ENCODE measurements around the gene TCF12. TPM values are rescaled to one million over a fixed set of nuclear protein-coding genes. Genes with fewer than 3 reads are reported as not detected.
A peak's percentile ranks its signal among the peaks of the same experiment; 100 is the strongest.

Gene TCF12
- total RNA-seq, 1 donor from 2014 or later: 149 TPM

GRCh38 chr15:57306944-57307411 is 388.5 kb downstream of the TCF12 start:
- H3K4me2 ChIP-seq: peak overlapping the region; percentile 81
- no peaks in the 10 kb centered on the region for H4K20me1 ChIP-seq (ENCODE audit: low read depth)
- H2AFZ ChIP-seq (replicated peaks): peak overlapping the region; percentile 69
- Mint-ChIP-seq H3K27ac (no peak overlapping the region), H3K4me3 (peak overlapping the region; percentile 86), H3K4me1 (peaks cover 22% of the 10 kb centered on the region), H3K36me3 (peaks cover 2% of the 10 kb centered on the region), H3K27me3 (ENCODE audit: insufficient read depth, low read depth) (peaks cover 7% of the 10 kb centered on the region), H3K9me3 (no peaks in the 10 kb centered on the region)
- no peak for DNase-seq (ENCODE audit: low spot score)
- H3K27me3 ChIP-seq: no peaks in the 10 kb centered on the region
- H3K4me1 ChIP-seq: peaks cover 12% of the 10 kb centered on the region
- no peaks in the 10 kb centered on the region for H3K9me3 ChIP-seq (ENCODE audit: low read depth)
- TF ChIP-seq EZH2 (IDR thresholded peaks at IDR 0.05): no peak
- TF ChIP-seq, protein P1, sequence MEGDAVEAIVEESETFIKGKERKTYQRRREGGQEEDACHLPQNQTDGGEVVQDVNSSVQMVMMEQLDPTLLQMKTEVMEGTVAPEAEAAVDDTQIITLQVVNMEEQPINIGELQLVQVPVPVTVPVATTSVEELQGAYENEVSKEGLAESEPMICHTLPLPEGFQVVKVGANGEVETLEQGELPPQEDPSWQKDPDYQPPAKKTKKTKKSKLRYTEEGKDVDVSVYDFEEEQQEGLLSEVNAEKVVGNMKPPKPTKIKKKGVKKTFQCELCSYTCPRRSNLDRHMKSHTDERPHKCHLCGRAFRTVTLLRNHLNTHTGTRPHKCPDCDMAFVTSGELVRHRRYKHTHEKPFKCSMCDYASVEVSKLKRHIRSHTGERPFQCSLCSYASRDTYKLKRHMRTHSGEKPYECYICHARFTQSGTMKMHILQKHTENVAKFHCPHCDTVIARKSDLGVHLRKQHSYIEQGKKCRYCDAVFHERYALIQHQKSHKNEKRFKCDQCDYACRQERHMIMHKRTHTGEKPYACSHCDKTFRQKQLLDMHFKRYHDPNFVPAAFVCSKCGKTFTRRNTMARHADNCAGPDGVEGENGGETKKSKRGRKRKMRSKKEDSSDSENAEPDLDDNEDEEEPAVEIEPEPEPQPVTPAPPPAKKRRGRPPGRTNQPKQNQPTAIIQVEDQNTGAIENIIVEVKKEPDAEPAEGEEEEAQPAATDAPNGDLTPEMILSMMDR (IDR thresholded peaks at IDR 0.05): no peak
- TF ChIP-seq EZH2phosphoT487 (IDR thresholded peaks at IDR 0.05): no peak
- peaks cover 17% of the 10 kb centered on the region for H3F3A ChIP-seq (ENCODE audit: low read depth)
- H3K79me2 ChIP-seq (ENCODE audit: low read depth): no peaks in the 10 kb centered on the region
- peak overlapping the region; percentile 46 for H3K4me3 ChIP-seq
- no peak overlapping the region for H3K9ac ChIP-seq
- H3K36me3 ChIP-seq: no peaks in the 10 kb centered on the region
- no peak overlapping the region for H3K27ac ChIP-seq

DNA sequence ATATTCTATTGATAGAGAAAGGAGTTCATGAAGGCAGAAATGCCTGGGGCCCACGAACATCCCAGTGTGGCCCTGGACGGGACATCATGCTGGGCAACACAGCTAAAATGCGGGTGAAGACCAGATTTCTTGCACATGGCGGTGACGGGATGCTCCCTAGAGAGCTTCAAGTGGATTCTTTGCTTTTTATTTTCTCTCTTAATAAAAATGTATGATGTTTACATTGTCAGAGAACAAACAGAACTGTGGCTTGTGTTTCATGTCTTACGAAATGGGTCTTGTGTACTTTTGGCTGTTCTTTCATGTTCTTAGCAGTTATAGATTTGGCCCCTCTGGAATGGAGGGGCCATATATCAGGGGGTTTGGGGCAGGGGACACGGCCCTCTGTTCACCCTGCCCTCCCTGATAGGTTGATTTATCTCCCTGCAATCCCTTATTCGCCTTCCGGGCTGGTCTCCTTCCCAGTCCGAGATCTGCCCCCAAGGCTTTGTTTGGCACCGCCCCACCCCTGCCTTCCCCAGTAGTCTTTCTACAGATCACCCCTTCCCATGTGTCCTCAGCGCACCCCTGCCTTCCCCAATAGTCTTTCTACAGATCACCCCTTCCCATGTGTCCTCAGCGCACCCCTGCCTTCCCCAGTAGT is 389.2 kb downstream of the TCF12 start:
- no peak overlapping the region for H3K27ac ChIP-seq
- H3K36me3 ChIP-seq: no peaks in the 10 kb centered on the region
- H3K9ac ChIP-seq: no peak overlapping the region
- no peak overlapping the region for H2AFZ ChIP-seq (replicated peaks)
- H3K79me2 ChIP-seq (ENCODE audit: low read depth): no peaks in the 10 kb centered on the region
- H3F3A ChIP-seq (ENCODE audit: low read depth): peaks cover 17% of the 10 kb centered on the region
- Mint-ChIP-seq H3K4me1 (peaks cover 22% of the 10 kb centered on the region), H3K36me3 (no peaks in the 10 kb centered on the region), H3K27me3 (ENCODE audit: insufficient read depth, low read depth) (peaks cover 2% of the 10 kb centered on the region), H3K4me3 (no peak overlapping the region), H3K9me3 (no peaks in the 10 kb centered on the region), H3K27ac (no peak overlapping the region)
- DNase-seq (ENCODE audit: low spot score): no peak
- no peaks in the 10 kb centered on the region for H3K27me3 ChIP-seq
- no peak for TF ChIP-seq EZH2 (IDR thresholded peaks at IDR 0.05)
- TF ChIP-seq EZH2phosphoT487 (IDR thresholded peaks at IDR 0.05): no peak
- TF ChIP-seq, protein P1 (IDR thresholded peaks at IDR 0.05): no peak
- H3K4me2 ChIP-seq: no peak overlapping the region
- no peak overlapping the region for H3K4me3 ChIP-seq
- peaks cover 12% of the 10 kb centered on the region for H3K4me1 ChIP-seq
- no peaks in the 10 kb centered on the region for H3K9me3 ChIP-seq (ENCODE audit: low read depth)
- no peaks in the 10 kb centered on the region for H4K20me1 ChIP-seq (ENCODE audit: low read depth)

GRCh38 chr15:57308170-57308545 is 389.7 kb downstream of the TCF12 start:
- TF ChIP-seq, protein P1 (IDR thresholded peaks at IDR 0.05): no peak
- TF ChIP-seq EZH2 (IDR thresholded peaks at IDR 0.05): no peak
- no peak for TF ChIP-seq EZH2phosphoT487 (IDR thresholded peaks at IDR 0.05)
- H3K4me1 ChIP-seq: peaks cover 12% of the 10 kb centered on the region
- no peaks in the 10 kb centered on the region for H3K9me3 ChIP-seq (ENCODE audit: low read depth)
- Mint-ChIP-seq H3K27ac (no peak overlapping the region), H3K9me3 (no peaks in the 10 kb centered on the region), H3K4me1 (peaks cover 19% of the 10 kb centered on the region), H3K4me3 (no peak overlapping the region), H3K36me3 (no peaks in the 10 kb centered on the region), H3K27me3 (ENCODE audit: insufficient read depth, low read depth) (peaks cover 2% of the 10 kb centered on the region)
- peaks cover 17% of the 10 kb centered on the region for H3F3A ChIP-seq (ENCODE audit: low read depth)
- DNase-seq (ENCODE audit: low spot score): no peak
- no peak overlapping the region for H3K4me2 ChIP-seq
- no peak overlapping the region for H2AFZ ChIP-seq (replicated peaks)
- H3K9ac ChIP-seq: no peak overlapping the region
- no peaks in the 10 kb centered on the region for H4K20me1 ChIP-seq (ENCODE audit: low read depth)
- H3K4me3 ChIP-seq: no peak overlapping the region
- H3K79me2 ChIP-seq (ENCODE audit: low read depth): no peaks in the 10 kb centered on the region
- no peaks in the 10 kb centered on the region for H3K36me3 ChIP-seq
- H3K27me3 ChIP-seq: no peaks in the 10 kb centered on the region
- H3K27ac ChIP-seq: no peak overlapping the region
